ENCODE results near the gene CEBPE.
"Not testable (repeated sequence)": the region's sequence is repeated elsewhere in the genome, so short reads cannot be mapped to it uniquely, and the experiment has no call there.

Gene CEBPE

DNA sequence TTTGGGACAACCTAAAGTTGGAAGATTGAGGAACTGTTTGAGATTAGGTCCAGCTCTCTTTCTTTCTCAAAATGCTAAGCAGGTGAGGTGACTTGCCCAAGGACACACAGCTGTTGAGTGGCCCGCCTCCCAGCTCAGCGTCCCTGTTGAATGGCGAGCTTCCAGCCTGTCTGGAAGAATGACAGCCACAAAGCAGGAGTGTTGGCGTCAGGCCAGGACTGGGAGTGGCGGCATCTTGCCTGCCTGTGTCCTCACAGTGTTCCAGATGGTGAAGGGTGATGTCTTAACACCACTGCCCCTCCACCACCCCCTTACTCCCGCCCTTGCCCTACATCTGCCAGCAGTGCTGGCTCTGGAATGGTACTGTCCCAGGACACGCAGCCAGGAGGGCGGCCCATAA lies 4.4 kb upstream of the CEBPE start:
- in situ Hi-C loops (cut with MboI; ENCODE audit: low sequenced_read_pairs): no loop called here

DNA sequence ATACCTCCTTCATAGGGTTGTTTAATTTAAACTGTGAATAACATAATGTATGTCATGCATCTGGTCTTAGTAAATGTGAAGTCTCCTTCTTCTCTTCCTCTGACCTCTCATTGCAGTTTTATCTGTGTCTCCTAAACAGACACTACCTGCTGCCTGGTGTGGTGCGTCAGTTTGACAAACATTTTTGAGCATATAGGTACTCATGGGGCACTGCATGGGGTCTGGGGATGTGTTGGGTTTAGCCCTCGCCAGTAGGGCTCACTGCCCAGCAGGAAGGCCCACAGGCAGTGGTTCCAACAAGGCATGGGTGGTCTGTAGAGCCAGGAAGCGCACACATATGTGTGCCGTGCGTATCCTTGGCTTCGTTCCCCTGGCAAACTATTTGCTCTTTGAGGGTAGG lies 3.0 kb upstream of the CEBPE start:
- in situ Hi-C loops (cut with MboI; ENCODE audit: low sequenced_read_pairs): no loop called here

- in situ Hi-C loops (cut with MboI; ENCODE audit: low sequenced_read_pairs): no loop called here
Observed at GRCh38 chr14:23121361-23121771, 2.3 kb upstream of the CEBPE start.

GRCh38 chr14:23120541-23121251 lies 1.6 kb upstream of the CEBPE start:
- in situ Hi-C loops (cut with MboI; ENCODE audit: low sequenced_read_pairs): no loop called here

- in situ Hi-C loops (cut with MboI; ENCODE audit: low sequenced_read_pairs): no loop called here
Observed at GRCh38 chr14:23119363-23120327, 590 bp upstream of the CEBPE start.

DNA sequence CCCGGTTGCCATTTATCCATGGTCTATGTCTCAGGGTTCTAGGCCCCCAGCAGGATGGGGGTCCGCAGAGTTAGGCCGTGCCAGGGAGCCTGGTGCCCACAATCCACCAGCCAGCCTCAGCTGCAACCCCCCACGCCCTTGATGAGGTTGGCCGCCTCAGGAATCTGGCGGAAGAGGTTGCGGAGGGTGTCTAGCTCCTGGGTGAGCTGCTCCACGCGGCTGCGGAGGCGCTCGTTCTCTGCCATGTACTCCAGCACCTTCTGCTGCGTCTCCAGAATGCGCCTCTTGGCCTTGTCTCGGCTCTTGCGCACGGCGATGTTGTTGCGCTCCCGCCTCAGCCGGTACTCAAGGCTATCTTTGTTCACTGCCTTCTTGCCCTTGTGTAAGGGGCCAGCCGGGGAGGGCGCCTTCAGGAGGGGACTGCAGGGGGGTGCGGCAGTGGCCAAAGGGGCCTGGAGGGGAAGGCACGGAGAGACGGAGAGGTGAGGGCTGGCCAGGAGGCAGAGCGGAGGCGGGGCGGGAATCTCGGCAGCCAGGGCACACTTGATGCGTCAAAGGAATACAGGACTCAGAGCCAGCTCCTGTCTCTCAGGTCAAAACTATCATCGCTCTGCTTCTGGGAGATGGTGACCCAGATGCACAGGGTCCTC lies 1.6 kb downstream of the CEBPE start:
- in situ Hi-C loops (cut with MboI; ENCODE audit: low sequenced_read_pairs): no loop called here

- in situ Hi-C loops (cut with MboI; ENCODE audit: low sequenced_read_pairs): no loop called here
Observed at GRCh38 chr14:23115918-23116317, 3.1 kb downstream of the CEBPE start.

DNA sequence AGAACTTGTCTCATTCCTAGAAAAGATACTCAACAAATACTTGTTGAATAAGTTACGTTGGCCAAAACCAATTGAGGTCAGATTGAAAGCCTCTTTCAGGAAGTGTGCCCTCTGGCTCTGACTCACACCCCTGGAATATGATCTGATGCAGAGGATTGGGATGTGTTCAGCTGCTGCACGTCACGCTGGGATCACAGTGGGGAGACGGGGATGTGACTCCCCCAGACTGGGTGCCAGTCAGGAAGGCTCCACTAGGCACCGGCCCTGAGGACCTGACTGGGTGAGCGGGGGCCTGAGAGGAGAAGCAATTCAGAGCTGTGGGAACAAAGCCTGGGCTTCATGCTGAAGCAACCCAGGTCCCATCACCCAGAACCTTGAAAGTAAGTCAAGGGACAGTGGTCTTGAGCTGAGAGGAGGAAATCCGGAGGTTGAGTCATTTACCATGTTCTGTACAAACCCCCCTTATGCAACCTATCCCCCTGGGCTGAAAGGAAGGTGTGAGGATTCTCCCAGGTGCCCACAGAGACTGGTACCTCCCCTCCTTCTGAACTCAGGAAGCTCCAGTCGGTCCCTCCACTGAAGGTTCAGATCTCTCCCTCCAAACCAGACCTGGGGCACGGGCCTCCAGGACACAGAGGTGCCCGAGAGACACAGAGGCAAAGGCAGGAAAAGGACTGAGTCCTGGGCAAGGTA lies 3.9 kb downstream of the CEBPE start:
- in situ Hi-C loops (cut with MboI; ENCODE audit: low sequenced_read_pairs): no loop called here

DNA sequence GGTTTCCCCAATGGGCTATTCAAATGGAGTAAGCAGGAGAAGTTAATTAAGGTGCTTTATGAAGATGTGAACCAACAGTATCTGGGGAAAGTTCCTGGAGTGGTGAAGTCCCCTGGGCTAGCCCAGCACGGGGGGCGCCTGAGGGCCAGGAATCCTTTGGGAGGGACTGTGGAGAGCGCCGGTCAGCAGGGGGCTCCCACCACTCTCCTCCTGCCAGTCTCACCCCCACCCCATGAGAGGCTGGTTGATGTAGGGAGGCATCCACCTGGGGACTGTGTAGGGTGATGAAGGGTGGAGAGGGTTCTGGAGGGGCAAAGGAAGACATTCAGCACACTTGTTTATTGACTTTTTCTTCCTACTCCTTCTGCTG lies 4.4 kb downstream of the CEBPE start:
- in situ Hi-C loops (cut with MboI; ENCODE audit: low sequenced_read_pairs): no loop called here

- in situ Hi-C loops (cut with MboI; ENCODE audit: low sequenced_read_pairs): no loop called here
Observed at GRCh38 chr14:23114120-23114458, 5.0 kb downstream of the CEBPE start.

GRCh38 chr14:23113431-23114119 lies 5.5 kb downstream of the CEBPE start:
- in situ Hi-C loops (cut with MboI; ENCODE audit: low sequenced_read_pairs): no loop called here

GRCh38 chr14:23112359-23113178 lies 6.5 kb downstream of the CEBPE start:
- in situ Hi-C loops (cut with MboI; ENCODE audit: low sequenced_read_pairs): no loop called here

- in situ Hi-C loops (cut with MboI; ENCODE audit: low sequenced_read_pairs): no loop called here
Observed at GRCh38 chr14:23110579-23111365, 8.3 kb downstream of the CEBPE start.

DNA sequence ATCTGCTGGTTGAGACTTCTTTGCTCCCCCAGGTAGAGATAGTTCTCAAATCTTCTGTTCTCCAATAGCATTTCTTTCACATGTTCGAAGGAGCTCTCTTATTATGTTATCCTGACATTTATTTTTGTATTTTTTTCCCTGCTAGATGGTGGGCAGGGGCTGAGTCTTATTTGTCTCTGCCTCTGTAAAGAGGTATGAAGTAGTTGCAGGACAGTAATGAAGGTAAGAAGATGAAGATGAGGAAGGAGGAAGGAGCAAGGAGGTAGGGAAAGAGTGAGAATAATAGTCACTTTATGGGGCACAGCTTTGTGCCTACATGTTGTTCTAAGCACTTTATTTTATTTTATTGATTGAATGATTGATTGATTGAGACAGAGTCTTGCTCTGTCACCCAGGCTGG lies 9.3 kb downstream of the CEBPE start:
- in situ Hi-C loops (cut with MboI; ENCODE audit: low sequenced_read_pairs): no loop called here

DNA sequence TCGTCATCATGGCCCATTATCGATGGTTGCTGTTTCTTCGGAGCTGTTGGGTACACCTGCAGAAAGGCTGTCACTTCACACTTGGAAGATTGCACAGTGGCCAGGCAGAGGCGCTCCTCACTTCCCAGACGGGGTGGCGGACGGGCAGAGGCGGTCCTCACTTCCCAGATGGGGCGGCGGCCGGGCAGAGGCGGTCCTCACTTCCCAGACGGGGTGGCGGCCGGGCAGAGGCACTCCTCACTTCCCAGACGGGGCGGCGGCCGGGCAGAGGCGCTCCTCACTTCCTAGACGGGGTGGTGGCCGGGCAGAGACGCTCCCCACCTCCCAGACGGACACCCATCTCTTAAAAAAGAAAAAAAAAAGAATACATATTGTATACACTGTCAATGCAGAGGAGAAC lies 10.9 kb downstream of the CEBPE start:
- in situ Hi-C loops (cut with MboI; ENCODE audit: low sequenced_read_pairs): not testable (repeated sequence)

DNA sequence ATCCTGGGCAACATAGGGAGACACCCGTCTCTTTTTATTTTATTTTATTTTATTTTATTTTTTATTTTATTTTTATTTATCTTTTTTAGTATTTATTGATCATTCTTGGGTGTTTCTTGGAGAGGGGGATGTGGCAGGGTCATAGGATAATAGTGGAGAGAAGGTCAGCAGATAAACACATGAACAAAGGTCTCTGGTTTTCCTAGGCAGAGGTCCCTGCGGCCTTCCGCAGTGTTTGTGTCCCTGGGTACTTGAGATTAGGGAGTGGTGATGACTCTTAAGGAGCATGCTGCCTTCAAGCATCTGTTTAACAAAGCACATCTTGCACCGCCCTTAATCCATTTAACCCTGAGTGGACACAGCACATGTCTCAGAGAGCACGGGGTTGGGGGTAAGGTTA lies 11.4 kb downstream of the CEBPE start:
- in situ Hi-C loops (cut with MboI; ENCODE audit: low sequenced_read_pairs): not testable (repeated sequence)

- in situ Hi-C loops (cut with MboI; ENCODE audit: low sequenced_read_pairs): no loop called here
Observed at GRCh38 chr14:23106747-23107045, 12.4 kb downstream of the CEBPE start.

GRCh38 chr14:23105348-23105824 lies 13.7 kb downstream of the CEBPE start:
- in situ Hi-C loops (cut with MboI; ENCODE audit: low sequenced_read_pairs): no loop called here
